Nephron progenitor cell (in vitro differentiated cells): ENCODE results near the gene RAD9B.
"Not testable (repeated sequence)": the region's sequence is repeated elsewhere in the genome, so short reads cannot be mapped to it uniquely, and the experiment has no call there.

Source experiments
- DNase-seq: peaks from one replicate; pipeline ENCODE4 v3.0.0; 2021
- H3K27ac Mint-ChIP-seq: 2 replicates; pipeline ENCODE4 v1.8.0; 2021; ENCODE audit warnings: mild to moderate bottlenecking, moderate library complexity, mixed read lengths
- H3K27me3 Mint-ChIP-seq: 2 replicates; pipeline ENCODE4 v1.8.0; 2021; ENCODE audit warnings: mild to moderate bottlenecking, low read depth, mixed read lengths; ENCODE audit not compliant: poor library complexity
- H3K36me3 Mint-ChIP-seq: 2 replicates; pipeline ENCODE4 v1.8.0; 2021; ENCODE audit warnings: low read depth, mixed read lengths
- H3K4me1 Mint-ChIP-seq: 2 replicates; pipeline ENCODE4 v1.8.0; 2021; ENCODE audit warnings: mixed read lengths
- H3K4me3 Mint-ChIP-seq: 2 replicates; pipeline ENCODE4 v1.8.0; 2021; ENCODE audit warnings: mild to moderate bottlenecking, moderate library complexity, mixed read lengths
- H3K9me3 Mint-ChIP-seq: 2 replicates; pipeline ENCODE4 v1.8.0; 2021; ENCODE audit warnings: mild to moderate bottlenecking, moderate library complexity, mixed read lengths
- CTCF ChIP-seq: fragments of 200-600 bp; sonication (generic); IDR thresholded peaks from 2 replicates; pipeline ENCODE4 v1.5.0; 2021; ENCODE audit warnings: antibody characterized with exemption

RAD9B gene

GRCh38 chr12:110540048-110540447, 37.9 kb downstream of the RAD9B start:
- peaks cover 13% of the 10 kb centered on the region for H3K4me1 Mint-ChIP-seq
- peaks cover 28% of the 10 kb centered on the region for H3K36me3 Mint-ChIP-seq
- no peaks in the 10 kb centered on the region for H3K27me3 Mint-ChIP-seq
- no peaks in the 10 kb centered on the region for H3K9me3 Mint-ChIP-seq
- no peak overlapping the region for H3K27ac Mint-ChIP-seq
- H3K4me3 Mint-ChIP-seq, result no peak overlapping the region
- TF ChIP-seq CTCF, result no peak
- DNase-seq, result no peak

GRCh38 chr12:110543252-110543959, 41.3 kb downstream of the RAD9B start:
- H3K9me3 Mint-ChIP-seq, result no peaks in the 10 kb centered on the region
- no peak overlapping the region for H3K4me3 Mint-ChIP-seq
- peaks cover 18% of the 10 kb centered on the region for H3K4me1 Mint-ChIP-seq
- no peak for TF ChIP-seq CTCF
- peak overlapping the region; percentile 55 for H3K27ac Mint-ChIP-seq
- no peaks in the 10 kb centered on the region for H3K27me3 Mint-ChIP-seq
- H3K36me3 Mint-ChIP-seq, result peaks cover 30% of the 10 kb centered on the region
- DNase-seq, result no peak

GRCh38 chr12:110543965-110544364, 41.8 kb downstream of the RAD9B start:
- Mint-ChIP-seq H3K27ac (peak overlapping the region; percentile 55), H3K27me3 (no peaks in the 10 kb centered on the region), H3K9me3 (no peaks in the 10 kb centered on the region)

GRCh38 chr12:110545259-110545658, 43.1 kb downstream of the RAD9B start:
- H3K36me3 Mint-ChIP-seq, result peaks cover 40% of the 10 kb centered on the region
- not testable (repeated sequence) for H3K4me3 Mint-ChIP-seq, H3K27me3 Mint-ChIP-seq, H3K27ac Mint-ChIP-seq, H3K9me3 Mint-ChIP-seq, DNase-seq
- peaks cover 26% of the 10 kb centered on the region for H3K4me1 Mint-ChIP-seq

More at GRCh38 chr12:110543965-110544364, 41.8 kb downstream of the RAD9B start:
- Mint-ChIP-seq H3K4me1 (peaks cover 18% of the 10 kb centered on the region), H3K36me3 (peaks cover 33% of the 10 kb centered on the region), H3K4me3 (no peak overlapping the region)
- no peak for TF ChIP-seq CTCF
- DNase-seq, result no peak

DNA sequence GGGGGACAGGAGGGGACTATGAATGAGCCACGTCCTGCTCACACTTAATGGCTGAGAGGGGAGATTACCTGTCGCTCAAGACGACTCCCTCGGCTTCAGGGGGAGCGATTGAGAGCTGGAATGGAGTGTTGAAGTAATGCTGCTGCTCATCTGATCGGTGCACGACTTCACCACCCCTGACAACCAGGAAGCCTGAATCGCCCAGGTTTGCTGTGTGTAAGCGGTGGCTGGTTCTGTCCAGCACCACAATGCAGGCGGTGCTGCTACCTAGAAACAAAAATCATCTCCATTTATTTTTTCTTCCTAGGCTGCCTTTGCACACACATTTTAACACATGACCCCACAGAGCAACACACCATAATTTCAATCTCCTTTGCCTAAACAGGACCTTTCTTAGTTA, 43.7 kb downstream of the RAD9B start:
- H3K27ac Mint-ChIP-seq, result peak overlapping the region; percentile 14
- DNase-seq, result no peak
- H3K9me3 Mint-ChIP-seq, result no peaks in the 10 kb centered on the region
- H3K27me3 Mint-ChIP-seq, result no peaks in the 10 kb centered on the region
- no peak overlapping the region for H3K4me3 Mint-ChIP-seq
- peaks cover 26% of the 10 kb centered on the region for H3K4me1 Mint-ChIP-seq
- no peak for TF ChIP-seq CTCF
- peaks cover 44% of the 10 kb centered on the region for H3K36me3 Mint-ChIP-seq

- Mint-ChIP-seq H3K36me3 (peaks cover 48% of the 10 kb centered on the region), H3K27me3 (no peaks in the 10 kb centered on the region), H3K9me3 (no peaks in the 10 kb centered on the region), H3K4me3 (no peak overlapping the region), H3K4me1 (peaks cover 26% of the 10 kb centered on the region), H3K27ac (peak overlapping the region; percentile 14)
- no peak for TF ChIP-seq CTCF
- DNase-seq, result no peak
These were observed 44.2 kb downstream of the RAD9B start for GRCh38 chr12:110546339-110546738.
